ENCODE results near the gene GEMIN8.

The GEMIN8 gene

DNA sequence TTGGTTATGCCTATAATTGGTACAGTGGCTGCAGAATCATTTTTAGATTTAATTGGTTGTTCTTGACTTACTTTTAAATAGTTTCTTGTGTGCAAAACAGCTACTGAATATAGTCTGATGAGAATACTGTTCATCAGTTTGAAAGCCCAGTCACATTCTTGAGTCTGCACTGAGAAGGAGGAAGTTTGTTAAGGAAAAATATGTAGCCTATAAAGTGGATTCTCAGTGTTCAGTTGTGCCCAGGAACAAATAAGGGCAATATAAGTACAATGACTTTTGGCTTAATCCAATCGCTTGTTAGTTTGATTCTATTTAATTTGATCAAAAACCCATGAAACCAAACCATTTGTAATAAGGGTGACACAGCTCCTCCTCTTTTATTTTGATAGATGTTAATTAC lies 32.8 kb upstream of the GEMIN8 start:
- no peak overlapping the region for H3K4me3 ChIP-seq (ENCODE audit: low read depth, low read length)
- no peak for DNase-seq (ENCODE audit: low read depth)
- TF ChIP-seq, protein P1, sequence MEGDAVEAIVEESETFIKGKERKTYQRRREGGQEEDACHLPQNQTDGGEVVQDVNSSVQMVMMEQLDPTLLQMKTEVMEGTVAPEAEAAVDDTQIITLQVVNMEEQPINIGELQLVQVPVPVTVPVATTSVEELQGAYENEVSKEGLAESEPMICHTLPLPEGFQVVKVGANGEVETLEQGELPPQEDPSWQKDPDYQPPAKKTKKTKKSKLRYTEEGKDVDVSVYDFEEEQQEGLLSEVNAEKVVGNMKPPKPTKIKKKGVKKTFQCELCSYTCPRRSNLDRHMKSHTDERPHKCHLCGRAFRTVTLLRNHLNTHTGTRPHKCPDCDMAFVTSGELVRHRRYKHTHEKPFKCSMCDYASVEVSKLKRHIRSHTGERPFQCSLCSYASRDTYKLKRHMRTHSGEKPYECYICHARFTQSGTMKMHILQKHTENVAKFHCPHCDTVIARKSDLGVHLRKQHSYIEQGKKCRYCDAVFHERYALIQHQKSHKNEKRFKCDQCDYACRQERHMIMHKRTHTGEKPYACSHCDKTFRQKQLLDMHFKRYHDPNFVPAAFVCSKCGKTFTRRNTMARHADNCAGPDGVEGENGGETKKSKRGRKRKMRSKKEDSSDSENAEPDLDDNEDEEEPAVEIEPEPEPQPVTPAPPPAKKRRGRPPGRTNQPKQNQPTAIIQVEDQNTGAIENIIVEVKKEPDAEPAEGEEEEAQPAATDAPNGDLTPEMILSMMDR (IDR thresholded peaks at IDR 0.05; ENCODE audit: low read depth, low read length, missing control alignments): no peak
- in situ Hi-C loops (cut with HindIII; ENCODE audit: low sequenced_read_pairs): no loop called here

DNA sequence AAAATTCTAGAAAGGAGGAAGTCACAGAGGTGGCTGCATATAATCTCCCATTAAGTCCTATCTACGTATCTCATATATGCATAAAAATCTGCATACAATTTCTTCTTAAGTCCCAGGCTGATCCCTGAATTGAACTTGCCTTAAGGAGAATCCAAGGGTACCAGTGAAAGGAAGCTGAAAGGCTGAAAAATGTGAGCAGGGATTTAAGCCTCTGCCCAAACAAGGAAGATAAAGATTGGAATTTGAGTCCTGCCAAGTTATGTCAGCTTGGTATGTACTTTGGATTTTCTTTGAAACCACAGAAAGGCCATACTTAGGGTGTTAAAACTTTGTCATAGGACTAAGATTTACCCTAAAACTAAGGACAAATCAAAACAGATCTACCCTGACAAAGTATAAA lies 26.5 kb upstream of the GEMIN8 start:
- DNase-seq (ENCODE audit: low read depth): no peak
- TF ChIP-seq, protein P1 (IDR thresholded peaks at IDR 0.05; ENCODE audit: low read depth, low read length, missing control alignments): no peak
- no peak overlapping the region for H3K4me3 ChIP-seq (ENCODE audit: low read depth, low read length)
- in situ Hi-C loops (cut with HindIII; ENCODE audit: low sequenced_read_pairs): no loop called here

DNA sequence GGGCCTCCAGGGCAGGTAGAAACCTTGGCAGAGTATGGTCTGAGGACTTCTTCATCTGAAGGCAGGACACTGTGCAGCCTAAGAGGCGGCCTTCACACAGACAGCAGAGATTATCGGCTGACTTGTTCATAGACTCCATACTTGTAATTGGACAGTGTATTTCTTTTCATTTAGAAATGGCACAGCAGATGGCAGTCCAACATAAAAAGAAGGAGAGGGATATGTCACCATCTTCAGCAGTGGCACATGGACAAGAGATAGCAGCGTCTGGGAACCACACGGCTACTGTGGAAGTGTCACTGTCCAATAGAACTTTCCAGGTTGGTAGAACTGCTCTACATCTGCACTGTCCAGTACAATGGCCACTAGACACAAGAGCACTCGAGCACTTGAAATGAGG lies 21.7 kb upstream of the GEMIN8 start:
- no peak for DNase-seq (ENCODE audit: low read depth)
- in situ Hi-C loops (cut with HindIII; ENCODE audit: low sequenced_read_pairs): no loop called here
- TF ChIP-seq, protein P1 (IDR thresholded peaks at IDR 0.05; ENCODE audit: low read depth, low read length, missing control alignments): no peak
- no peak overlapping the region for H3K4me3 ChIP-seq (ENCODE audit: low read depth, low read length)

DNA sequence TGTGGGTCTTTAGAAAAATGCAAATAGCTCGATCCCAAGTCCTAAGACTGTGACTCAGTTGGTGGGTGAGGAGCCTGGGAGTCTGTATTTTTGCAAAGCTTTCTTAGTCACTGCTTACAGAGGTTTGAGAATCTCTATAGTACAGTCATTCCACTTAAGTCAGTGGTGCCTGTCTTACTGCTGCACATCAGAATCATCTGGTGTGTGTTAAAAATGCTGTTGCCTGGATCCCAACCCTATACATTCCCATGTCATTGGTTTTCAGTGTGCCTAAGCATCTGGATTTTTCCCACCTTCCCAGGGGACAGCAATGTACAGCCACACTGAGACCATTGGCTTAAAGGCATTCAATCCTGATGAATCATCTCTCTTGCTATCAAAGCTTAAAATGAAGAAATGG lies 21.0 kb upstream of the GEMIN8 start:
- no peak overlapping the region for H3K4me3 ChIP-seq (ENCODE audit: low read depth, low read length)
- TF ChIP-seq, protein P1 (IDR thresholded peaks at IDR 0.05; ENCODE audit: low read depth, low read length, missing control alignments): no peak
- no peak for DNase-seq (ENCODE audit: low read depth)
- in situ Hi-C loops (cut with HindIII; ENCODE audit: low sequenced_read_pairs): no loop called here

DNA sequence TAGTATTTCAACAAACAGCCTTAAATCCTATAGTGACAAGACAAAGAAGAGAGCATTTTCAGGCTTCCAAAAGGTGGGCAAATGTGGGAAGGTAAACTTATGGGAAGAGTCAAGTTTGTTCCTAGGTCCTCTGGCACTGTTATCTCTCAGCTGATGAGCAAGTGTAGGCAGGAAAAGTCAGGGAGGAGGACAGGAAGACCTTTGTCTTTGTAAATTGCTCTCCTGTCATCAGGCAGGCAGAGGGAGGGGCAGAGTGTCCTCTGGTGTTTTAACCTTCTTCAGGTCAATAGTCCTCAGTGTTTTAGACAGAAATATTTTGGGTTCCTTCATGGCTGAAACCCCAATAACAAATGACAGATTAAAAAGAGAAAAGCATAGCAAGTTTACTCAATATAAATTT lies 13.5 kb upstream of the GEMIN8 start:
- H3K4me3 ChIP-seq (ENCODE audit: low read depth, low read length): no peak overlapping the region
- TF ChIP-seq, protein P1 (IDR thresholded peaks at IDR 0.05; ENCODE audit: low read depth, low read length, missing control alignments): no peak
- no peak for DNase-seq (ENCODE audit: low read depth)
- in situ Hi-C loops (cut with HindIII; ENCODE audit: low sequenced_read_pairs): no loop called here

DNA sequence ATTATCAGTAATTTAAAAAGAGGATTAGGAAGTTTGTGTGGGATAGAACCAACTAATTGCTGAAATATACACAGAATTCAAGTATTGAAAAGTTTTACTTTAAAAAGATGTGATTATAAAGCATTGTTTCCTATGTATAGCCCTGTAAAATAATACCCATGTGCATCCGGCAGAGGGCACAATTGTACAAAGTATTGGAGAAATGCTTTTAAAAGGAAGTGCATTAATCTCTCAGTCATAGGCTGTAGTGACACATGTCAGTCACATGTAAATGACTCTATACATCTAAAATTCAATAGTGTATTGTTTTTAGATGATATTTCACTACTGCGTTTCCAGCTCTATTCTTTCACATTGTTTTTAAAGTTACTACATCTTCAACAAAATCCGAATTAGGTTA lies 9.7 kb upstream of the GEMIN8 start:
- no peak for DNase-seq (ENCODE audit: low read depth)
- TF ChIP-seq, protein P1 (IDR thresholded peaks at IDR 0.05; ENCODE audit: low read depth, low read length, missing control alignments): peak; percentile 55
- no peak overlapping the region for H3K4me3 ChIP-seq (ENCODE audit: low read depth, low read length)
- in situ Hi-C loops (cut with HindIII; ENCODE audit: low sequenced_read_pairs): no loop called here

Measured in astrocyte of the cerebellum (primary cell).